ENCODE results near the gene NF2.

The NF2 gene

DNA sequence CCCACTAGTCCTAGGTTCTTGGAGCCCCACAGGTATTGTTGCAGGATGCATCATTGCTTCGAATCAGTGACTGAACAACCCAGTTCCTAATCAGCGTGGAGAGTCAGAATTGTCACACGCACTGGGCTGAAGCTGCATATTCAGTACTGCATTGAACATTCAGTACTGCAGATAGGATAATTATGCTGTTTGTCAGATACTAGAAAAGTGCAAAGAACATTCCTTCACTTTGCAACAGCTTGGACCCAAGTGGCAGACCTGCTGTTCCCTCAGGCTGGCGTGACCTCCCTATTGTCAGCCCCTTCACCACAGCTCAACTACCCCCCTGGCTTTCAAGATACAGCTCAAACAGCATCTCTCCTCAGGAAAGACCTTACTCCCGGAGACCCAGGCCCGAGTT is 27.6 kb downstream of the NF2 start:
- no peak for DNase-seq (ENCODE audit: low read depth, low spot score)

- no peak for DNase-seq (ENCODE audit: low read depth, low spot score)
Observed at GRCh38 chr22:29631725-29632124, 28.3 kb downstream of the NF2 start.

- DNase-seq (ENCODE audit: low read depth, low spot score) = no peak
Observed at GRCh38 chr22:29632672-29633071, 29.2 kb downstream of the NF2 start.

DNA sequence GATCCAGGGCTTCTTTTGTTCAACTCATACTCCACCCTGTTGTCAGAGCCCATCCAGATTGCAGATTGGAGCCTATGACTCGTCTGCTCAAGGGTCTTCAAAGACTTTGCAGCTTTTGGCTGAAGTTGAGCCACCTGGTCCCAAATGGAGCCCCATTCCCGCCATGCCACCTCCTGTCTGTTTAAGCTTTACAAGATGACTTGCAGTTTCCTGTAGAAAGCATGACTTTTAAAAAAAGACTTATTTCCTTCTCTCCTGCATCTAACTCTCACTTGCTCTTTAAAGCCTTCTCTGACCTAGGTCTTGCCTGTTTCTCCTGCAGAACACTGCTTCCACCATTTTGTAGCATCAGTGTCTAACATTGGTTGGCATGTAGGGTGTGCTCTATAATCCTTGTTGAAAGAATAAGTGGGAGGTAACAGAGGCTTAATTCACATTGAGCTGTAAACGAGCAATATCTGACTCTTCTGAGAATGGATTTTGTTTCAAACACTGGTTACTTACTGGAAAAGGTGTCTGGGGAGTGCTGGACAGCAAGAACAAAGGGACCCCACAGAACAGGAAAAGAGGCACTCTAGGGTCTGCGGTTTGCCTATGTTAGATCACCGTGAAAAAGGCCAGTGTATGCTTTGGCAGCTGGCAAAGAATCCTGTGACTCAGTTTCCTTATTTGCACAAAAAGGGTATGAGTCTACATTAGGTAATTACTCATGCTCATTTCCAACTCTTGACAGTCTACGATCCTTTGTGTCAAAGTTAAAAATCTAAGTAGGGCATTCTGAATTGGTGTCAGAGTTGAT is 30.3 kb downstream of the NF2 start:
- DNase-seq (ENCODE audit: low read depth, low spot score) = no peak

- no peak for DNase-seq (ENCODE audit: low read depth, low spot score)
Observed at GRCh38 chr22:29634847-29635246, 31.4 kb downstream of the NF2 start.

DNA sequence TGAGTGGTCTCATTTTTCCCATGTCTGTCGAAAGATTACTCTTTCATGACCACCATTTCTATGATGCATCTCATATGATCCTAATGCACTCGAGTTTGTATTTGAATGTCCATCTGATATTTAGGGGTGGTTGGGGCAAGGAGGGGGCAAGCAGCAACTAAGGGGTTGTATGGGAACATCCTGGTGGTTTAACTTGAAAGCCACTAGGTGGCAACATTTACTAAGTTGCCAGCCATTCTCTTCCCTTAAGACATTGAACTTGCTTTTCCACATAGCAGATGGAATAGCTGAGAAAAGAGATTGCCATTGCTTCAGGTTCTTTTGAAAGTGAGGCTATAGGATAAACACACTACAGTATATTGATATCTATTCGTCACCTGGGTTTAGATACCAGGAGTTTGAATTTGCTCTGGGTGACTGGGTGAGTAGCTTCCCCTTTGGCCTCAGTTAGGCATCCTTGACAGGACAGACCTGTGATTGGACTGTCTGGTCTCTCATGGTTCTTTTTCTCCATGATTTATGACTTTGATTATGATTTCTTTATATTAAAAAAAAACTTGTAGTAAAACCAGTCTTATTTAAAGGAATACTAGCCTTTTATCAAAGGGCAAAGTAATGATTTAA is 32.4 kb downstream of the NF2 start:
- DNase-seq (ENCODE audit: low read depth, low spot score) = no peak

DNA sequence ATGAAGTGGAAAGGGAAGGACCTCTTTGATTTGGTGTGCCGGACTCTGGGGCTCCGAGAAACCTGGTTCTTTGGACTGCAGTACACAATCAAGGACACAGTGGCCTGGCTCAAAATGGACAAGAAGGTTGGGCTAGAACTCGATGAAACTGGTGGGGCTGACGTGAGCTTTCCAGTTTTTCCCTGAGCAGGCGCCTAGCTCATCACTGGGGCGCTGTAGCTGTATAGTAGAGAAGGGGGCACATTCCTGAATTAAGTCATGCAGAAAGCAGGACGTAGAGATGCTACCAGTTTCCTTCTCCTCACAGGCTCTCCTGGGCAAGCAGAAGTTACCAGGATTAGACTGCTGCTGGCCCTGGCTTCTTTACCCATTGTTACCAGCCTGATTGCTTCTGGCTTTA is 33.3 kb downstream of the NF2 start:
- DNase-seq (ENCODE audit: low read depth, low spot score) = no peak

DNA sequence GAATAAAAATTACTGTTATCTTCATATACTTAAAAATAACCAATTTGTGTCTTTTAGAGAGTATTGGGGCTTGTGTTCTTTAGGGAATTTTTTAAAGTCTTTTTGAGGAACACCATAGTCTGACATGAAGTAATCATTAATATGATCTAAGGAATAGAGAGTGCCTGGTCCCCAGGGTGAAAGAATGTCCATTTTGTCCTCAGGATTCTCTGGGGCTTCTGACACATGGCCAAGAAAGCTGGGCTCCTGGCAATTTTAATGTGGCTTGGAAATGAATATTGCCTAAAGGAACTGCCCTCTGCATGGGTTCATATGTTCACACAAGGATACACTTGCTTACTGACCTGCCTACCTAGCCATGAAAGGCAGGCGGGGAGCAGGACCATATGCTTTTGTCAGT is 33.7 kb downstream of the NF2 start:
- DNase-seq (ENCODE audit: low read depth, low spot score) = no peak

DNA sequence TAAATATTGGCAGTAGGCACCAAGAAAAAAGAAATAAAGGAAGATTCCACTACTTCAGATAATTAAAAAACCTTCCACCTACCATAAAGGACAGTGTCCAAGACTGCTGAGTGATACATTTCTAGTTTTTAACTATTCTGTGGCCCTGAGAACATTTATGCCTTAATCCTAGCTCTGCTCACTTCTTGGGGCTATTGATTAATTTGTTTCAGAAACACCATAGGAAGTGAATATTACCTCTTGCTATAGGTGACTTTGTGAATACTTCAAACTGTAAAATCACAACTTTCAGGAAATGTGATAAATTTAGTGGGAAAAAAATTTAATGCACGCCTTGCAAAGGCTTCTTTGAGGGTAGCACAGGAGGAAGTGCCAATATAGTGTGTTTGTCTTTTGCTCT is 35.2 kb downstream of the NF2 start:
- no peak for DNase-seq (ENCODE audit: low read depth, low spot score)

- no peak for DNase-seq (ENCODE audit: low read depth, low spot score)
Observed at GRCh38 chr22:29639096-29639495, 35.7 kb downstream of the NF2 start.

- no peak for DNase-seq (ENCODE audit: low read depth, low spot score)
Observed at GRCh38 chr22:29641042-29641699, 37.7 kb downstream of the NF2 start.

DNA sequence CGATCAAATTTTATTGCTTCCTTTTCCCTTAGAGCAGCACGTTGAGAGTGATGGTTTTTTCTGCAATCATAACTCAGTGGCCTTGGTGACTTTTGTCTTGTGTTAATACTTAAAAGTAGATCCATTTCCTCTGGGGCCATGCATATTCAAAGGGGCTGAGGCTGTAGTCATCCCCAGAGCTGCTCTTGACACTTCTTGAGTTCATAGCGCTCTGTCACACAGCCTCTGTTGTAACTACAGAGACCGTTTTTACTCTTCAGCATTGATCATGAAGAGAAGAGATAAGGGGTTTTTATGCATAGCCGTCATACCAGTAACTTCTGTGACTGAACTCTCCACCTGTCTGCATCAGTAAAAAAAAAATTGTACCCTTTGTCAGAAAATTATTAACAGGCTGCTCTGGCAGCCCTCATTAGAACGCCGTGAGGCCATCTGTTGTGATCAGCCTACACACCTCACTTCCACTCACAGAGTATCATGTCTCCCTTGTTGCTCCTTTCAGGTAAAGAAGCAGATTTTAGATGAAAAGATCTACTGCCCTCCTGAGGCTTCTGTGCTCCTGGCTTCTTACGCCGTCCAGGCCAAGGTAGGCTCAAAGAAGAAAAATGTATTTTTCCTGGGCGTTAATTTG is 38.4 kb downstream of the NF2 start:
- DNase-seq (ENCODE audit: low read depth, low spot score) = no peak

GRCh38 chr22:29642694-29643093 is 39.3 kb downstream of the NF2 start:
- no peak for DNase-seq (ENCODE audit: low read depth, low spot score)

GRCh38 chr22:29647954-29648737 is 44.7 kb downstream of the NF2 start:
- no peak for DNase-seq (ENCODE audit: low read depth, low spot score)

- DNase-seq (ENCODE audit: low read depth, low spot score) = no peak
Observed at GRCh38 chr22:29650370-29650769, 46.9 kb downstream of the NF2 start.

GRCh38 chr22:29651652-29652051 is 48.2 kb downstream of the NF2 start:
- no peak for DNase-seq (ENCODE audit: low read depth, low spot score)

DNA sequence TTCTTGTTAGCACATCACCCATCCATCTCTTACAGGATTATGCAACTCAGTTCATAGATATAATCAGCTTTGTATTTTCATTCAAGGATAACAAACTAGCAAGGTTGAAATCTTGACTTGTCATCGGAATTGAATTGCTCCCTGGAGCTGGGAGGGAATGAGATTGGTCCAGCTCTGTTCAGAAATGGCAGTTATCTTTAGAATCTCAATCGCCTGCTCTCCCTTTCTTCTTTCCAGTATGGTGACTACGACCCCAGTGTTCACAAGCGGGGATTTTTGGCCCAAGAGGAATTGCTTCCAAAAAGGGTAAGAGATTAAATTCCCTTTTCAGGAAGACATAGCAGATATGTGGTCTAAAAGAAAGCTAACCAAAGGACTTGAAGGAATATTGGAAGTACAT is 51.0 kb downstream of the NF2 start:
- no peak for DNase-seq (ENCODE audit: low read depth, low spot score)

- no peak for DNase-seq (ENCODE audit: low read depth, low spot score)
Observed at GRCh38 chr22:29654882-29655281, 51.4 kb downstream of the NF2 start.

DNA sequence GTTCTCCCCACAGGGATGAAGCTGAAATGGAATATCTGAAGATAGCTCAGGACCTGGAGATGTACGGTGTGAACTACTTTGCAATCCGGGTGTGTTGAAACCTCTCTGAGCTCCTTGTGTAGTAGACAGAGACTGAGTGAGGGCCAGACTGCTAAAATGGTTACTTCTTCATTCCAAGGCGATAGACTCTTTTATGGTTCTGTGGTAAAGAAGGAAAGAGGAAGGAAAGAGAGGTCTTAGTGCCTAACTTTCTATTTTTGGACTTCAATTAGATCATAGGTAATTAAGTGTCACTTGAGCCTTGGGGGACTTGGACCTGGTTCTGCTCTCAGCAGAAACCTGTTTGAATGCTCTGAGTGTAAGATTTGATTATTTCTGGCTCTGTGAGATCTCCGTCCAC is 54.7 kb downstream of the NF2 start:
- no peak for DNase-seq (ENCODE audit: low read depth, low spot score)

- DNase-seq (ENCODE audit: low read depth, low spot score) = no peak
Observed at GRCh38 chr22:29660021-29660420, 56.6 kb downstream of the NF2 start.

DNA sequence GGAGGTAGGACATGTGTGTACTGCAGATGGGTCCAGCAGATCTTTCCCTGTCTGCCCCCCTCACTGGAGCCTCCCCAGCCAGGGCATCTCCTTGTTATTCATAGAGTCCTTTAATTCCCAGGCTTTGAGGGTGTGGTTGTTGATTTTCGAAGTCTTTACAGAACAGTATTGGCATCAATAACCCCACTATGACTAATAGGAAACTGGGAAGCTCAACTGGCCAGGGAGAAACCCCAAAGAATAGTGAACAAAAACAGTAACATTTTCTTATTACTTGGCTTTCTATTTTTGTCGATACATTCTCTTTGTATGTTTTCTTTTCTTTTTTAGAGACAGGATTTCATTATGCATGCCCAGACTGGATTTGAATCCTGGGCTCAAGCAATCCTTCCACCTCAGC is 57.9 kb downstream of the NF2 start:
- DNase-seq (ENCODE audit: low read depth, low spot score) = no peak

Measured in activated naive CD8-positive, alpha-beta T cell treated with anti-CD3 and anti-CD28 coated beads, Interleukin-2, amount 50 U/mL, for 16 hours (primary cell).